Activated CD8-positive, alpha-beta memory T cell treated with anti-CD3 and anti-CD28 coated beads for 48 hours (primary cell): Measurements from ENCODE around the gene PLXNA2.

Experiments used
- DNase-seq, 3 experiments: peaks; one replicate each; pipeline ENCODE4 v3.0.0-alpha.2; 2020; ENCODE audit warnings: low read depth in 2 of 3, low spot score in 2 of 3

Gene PLXNA2

DNA sequence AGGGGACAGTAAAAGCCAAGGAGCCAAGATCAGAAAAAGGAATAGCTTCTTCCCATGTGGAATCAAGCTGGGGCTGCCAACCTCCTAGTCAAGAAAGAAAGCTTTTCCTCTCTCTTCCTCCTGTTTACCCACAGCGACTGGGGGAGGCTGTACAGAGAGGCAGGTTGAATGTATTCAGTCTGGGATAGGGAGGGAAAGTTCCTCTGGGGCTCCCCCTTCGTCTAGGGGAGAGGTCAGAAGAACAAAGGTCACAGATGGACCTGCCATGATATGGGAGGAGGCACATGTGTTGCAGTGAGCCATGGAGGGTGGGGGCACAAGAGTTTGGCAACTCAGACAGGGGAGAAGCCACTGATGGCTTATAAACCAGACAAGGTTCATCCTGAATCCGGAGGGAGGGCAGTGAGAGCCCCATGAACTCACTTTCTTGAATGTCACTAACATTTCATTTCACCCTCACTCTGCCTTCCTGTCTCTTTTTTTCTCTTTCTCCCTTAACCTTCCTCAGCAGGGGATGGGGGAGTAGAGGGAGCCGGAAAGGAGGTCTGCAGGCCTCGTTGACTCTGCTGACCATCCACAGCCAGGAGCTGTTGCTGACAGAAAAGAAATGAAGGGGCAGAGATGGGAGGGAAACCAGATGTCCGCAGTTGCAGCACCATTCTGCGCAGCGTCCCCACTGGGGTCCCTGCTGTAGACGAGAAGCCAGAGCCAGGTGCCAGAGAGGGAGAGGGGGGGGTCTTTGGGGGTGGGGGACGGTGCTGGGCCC, 61.1 kb downstream of the PLXNA2 start:
- DNase-seq = no peak

DNA sequence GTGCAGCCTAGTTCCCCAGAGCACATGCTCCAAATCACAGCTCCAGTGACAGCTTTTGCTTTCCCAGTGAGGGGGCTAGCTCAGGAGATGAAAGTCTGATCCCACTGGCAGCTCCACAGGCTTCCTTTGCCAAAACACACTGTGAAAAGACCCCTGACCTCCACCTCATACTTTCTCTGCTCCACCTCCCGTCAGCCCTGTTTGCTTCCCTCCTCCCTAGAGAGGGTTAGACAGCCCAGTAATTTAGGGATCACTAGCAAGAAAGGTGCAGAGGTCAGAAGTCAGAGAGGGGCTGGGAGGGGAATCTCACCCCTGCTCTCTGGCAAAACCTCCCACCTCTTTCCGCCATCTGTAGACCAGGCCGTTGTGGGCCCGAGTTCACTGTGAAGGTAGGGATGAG, 62.8 kb downstream of the PLXNA2 start:
- DNase-seq = no peak

DNA sequence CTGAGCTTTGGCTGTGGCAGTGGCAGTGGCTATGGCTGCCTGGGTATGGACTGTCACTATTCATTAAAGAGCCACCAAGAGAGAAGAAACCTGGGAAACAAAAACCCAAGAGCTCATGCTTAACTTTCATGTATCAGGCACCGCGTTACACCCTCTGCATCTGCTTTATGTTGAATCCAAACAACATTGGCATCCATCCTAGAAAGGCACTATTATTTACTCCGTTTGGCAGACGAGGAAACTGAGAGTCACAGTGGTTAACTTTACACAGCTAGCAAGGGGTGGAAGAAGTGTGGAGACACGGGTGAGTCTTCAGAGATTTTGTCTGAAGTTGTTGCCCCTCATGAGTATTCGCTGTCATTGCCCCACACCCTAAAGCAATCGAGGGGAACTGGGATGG, 63.8 kb downstream of the PLXNA2 start:
- DNase-seq = no peak

DNA sequence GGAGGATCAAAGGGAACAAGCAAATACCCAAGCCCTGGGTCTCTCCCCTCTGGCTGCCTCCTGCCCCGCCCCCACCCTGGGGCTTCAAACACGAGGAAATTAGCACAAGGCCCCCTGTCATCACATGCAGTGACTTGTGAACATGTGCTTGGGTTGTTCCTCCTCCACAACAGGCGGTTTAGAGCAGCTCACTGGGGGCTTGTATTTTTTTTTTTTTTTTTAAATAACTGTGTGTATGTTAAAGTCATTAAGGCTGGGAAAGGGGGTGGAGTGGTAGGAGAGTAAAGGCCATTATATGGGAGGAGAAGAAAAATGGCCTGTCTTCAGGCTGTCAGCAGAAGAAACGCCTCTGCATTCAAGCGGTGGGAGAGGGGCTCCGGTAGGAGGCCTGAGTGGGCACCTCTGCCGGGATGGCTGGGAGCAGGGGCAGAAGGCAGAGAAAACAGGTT, 64.2 kb downstream of the PLXNA2 start:
- DNase-seq = no peak

DNA sequence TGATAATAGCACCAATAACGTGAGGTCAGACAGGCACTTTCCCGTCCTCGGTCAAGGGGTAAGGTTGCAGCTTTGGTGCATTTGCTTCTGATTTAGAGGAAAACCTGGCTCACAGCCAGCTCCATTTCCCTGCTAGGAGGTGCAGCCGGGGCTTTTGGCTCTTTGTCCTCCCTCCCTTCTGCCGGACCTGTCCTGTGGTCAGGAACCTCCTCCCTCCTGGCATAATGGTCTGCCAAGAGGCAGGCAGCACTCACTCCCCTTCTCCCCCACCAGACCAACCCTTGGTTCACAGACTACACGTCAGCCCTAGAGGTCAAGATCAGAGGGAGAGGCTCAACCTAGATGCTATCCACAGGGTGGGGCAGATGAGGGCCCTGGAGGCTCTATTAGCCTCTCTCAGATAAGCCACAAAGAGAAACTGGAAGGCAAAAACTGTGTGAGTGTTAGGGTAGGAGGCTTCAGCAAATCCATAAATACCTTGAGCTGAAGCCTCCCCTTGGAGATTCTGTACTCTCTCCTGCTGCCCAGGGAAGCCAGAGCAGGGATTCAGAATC, 64.8 kb downstream of the PLXNA2 start:
- DNase-seq = no peak

DNA sequence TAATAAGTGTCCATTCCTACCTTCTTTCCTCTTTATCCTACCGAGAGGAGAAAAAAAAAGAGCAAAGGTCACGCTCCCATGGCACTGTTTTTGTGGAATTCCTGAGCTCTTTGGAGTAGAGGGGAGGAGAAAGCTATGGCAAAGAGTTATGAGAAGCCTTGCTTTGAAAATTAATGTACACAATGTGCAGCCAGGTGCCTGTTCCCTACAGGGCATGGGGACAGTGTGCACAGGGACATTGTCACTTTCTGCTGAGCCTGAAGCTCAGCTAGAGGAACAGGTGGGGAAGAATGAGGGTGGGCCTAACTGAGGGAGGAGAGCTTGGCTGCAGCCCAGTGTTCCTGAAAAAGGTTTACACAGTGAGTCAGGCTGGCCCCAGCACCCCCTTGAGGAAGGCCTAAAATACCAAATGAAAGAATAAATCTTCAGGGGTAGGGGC, 66.1 kb downstream of the PLXNA2 start:
- DNase-seq = no peak

DNA sequence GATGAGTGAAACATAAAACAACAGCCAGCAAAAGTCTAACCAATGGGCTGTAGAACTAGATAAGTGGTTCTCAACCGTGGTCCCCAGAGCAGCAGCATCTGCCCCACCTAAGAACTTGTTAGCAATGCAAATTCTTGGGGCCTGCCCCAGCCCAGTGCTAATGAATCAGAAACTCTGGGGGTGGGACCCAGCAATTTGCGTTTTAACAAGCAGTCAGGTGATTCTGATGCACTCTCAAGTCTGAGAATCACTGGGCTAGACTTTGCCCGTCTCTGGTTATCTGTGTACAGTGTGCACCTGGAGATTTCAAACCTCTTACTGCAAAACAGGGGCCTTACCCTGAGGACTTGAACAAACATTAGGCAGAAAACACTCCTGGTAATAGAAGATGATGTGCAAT, 66.5 kb downstream of the PLXNA2 start:
- no peak for DNase-seq

DNA sequence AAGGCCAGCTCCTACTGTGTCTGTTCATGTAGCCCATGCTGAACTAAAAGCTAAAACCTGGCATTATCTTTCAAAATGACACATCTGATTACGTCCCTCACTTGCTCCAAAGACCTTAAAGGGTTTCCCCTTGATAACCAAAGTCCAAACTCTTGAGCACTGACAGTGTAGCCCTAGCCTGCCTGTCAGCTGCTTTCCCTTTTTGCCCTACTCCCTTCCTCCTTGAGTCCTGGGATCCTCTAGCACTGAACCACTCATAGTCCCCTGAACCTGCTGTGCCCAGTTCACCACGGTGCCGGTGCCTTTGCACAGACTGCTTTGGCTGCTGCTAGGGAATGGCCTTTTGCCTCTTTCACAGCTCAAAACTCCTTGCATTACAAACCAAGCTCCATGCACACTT, 67.5 kb downstream of the PLXNA2 start:
- DNase-seq = no peak

DNA sequence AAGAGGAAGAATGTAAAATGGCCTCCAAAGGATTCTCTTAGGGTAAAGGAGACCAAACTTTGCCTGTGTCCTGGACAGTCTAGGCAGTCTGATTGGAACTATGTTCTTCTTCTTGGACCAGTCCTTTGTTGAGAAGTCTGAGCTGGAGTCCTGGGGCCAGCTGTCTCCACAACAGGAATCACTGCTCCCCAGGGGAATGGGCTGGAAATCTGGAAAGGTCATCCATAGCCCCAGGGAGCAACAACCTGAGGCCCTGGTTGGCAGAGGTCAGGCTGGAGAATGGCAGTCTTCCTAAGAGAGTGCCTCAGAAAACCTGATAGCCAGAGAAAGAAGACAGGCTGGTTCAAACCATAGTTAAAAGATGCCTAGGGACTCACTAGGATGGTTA, 68.7 kb downstream of the PLXNA2 start:
- no peak for DNase-seq

DNA sequence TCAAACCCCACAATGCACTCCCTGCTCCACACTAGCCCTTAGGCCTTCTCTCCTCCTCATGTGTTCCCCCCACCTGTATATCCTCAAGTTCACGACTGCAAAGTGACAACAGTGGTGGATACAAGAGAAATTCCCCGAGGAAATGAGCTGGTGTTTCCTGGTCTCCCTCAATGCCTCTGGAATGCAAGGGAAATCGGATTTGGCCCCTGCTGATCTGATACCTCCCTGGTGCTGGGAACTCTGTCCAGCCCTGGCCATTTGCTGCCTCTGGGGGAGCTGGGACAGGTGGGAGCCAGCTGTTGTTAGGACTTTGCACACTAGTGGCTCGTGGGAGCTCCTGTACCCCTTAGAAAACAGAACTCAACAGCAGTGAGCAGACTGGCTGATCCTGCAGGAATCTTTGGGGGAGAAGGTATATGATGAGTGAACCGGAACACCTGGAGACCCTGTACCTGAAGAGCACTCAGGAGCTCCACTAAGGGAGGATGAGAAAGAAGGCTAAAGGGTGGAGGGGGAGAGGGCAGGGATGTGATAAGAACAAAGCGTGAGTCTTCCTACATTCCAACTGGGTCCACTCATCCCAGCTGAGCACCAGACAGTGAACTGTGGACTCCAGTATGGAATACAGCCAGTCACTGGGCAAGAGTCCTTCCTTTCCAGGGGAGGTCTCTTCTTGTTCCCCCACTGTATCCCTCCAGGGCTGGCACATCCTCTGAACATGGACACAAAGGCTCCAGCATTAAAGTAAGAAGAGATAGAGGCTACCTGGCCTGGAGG, 69.3 kb downstream of the PLXNA2 start:
- DNase-seq = no peak

DNA sequence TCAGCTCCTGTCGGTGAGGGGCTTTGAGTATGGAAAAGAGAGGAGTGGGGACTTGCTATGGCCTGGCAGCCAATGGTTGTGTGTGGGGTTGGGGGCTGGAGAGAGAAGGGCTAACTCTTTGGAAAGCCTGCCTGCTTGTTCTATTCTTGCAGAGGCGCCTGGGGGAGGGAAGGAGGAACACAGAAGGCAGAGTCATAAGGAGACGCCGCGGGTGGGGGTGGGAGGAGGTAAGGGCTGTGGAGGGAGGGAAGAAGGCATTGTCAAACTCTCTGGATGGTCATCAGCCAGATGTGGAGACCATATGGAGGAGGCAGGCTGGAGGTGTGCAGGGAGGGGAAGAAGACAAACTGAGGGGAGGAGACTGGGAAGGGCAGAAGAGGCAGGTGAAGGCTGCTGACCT, 70.0 kb downstream of the PLXNA2 start:
- no peak for DNase-seq

DNA sequence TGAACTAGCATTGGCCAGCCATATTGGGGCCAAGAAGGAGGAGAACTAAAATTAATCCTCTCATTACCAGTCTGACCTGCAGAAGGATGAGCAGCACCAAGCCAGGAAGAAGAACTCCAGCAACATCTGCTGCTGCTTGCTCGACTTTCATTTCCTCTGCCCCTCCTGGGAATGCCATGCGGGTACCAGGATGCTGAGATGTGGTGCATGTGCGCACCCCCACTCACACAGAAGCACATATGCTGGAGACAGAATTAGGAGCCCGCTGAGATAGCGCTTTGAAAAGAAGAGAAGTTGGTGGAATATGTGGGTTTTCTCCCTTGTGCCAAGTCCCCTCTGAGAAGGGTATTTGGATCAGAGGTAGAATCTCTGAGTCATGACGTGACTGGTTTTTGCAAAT, 70.4 kb downstream of the PLXNA2 start:
- no peak for DNase-seq

DNA sequence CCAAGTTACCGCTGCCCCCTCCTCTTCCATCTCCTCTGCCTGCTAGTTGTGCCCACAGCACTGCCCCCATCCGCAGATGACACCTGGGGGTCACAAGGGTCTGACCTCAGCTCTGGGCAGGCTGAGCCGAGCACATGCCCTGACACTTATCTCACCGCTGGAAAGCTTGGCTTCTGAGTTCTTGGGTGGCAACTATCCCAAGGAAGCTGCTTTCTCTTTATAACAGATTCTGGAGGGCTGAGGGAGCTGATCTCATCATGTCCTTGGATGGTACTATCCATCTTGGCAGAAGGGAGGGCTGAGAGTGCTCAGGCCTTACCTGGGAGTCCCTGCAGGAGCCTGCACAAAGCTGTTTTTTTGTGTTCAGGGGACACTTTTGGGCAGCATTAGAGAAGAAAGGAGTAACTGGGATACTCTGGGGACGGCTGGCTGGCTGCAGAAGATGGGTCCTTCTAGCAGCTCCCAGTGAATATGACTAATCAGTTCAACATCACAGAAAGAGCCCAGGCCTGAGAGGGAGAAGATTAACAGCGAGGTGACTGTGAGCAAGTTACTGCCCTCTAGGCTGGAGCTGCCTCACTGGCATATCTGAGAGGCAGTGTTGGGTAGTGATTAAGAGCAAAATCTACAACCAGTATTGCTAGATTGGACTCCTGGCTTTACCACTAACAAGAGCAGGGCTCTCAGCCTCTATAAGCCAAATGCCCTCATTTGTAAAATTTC, 71.6 kb downstream of the PLXNA2 start:
- no peak for DNase-seq

DNA sequence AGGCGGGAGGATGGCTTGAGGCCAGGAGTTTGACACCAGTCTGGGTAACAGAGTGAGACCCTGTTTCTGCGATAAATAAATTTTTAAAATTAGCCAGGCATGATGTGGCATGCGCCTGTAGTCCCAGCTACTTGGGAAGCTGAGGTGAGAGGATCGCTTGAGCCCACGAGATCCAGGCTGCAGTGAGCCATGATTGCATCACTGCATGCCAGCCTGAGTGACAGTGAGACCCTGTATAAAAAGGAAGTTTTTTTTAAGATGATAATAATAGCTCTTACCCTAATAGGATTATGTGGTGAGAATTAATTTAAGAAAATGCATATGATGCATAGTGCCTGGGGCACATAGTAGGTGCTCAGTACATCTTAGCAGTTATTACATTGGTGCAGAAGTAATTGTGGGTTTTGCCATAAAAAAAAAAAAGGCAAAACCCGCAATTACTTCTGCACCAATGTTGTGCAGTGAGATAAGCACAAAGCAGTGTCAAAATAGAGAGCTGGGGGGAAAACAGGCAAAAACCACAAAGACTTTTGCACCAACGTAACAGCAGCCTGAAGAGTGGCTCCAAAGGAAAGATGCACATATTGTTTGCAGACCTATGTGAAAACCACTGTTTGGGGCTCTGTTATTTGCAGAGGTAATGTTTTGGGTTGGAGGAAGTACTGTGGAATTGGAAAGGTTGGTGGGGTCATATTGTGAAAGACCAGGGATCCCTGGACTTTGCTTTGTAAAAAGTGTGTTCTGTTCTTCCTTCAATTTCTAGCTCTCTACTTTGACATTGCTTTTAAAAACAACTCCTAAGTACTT, 72.4 kb downstream of the PLXNA2 start:
- DNase-seq = no peak

DNA sequence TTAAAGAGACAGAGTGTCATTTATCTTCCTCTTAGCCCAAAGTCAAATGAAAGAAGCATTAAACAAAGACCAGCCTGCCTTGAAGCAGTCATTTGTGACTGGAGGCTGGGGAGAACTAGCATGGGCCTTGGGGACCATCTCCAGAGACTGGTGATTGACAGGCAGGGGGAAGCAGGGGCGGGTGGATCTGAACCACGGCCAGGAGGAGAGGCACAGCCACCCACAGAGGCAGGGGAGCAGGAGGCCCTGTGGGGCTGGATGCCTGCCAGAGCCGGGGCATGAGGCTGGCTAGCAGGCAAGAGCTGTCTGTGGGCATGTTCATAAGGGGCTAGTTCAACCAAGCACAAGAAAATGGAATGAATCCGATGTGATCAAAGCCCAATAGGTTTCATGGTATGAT, 73.9 kb downstream of the PLXNA2 start:
- DNase-seq = no peak

DNA sequence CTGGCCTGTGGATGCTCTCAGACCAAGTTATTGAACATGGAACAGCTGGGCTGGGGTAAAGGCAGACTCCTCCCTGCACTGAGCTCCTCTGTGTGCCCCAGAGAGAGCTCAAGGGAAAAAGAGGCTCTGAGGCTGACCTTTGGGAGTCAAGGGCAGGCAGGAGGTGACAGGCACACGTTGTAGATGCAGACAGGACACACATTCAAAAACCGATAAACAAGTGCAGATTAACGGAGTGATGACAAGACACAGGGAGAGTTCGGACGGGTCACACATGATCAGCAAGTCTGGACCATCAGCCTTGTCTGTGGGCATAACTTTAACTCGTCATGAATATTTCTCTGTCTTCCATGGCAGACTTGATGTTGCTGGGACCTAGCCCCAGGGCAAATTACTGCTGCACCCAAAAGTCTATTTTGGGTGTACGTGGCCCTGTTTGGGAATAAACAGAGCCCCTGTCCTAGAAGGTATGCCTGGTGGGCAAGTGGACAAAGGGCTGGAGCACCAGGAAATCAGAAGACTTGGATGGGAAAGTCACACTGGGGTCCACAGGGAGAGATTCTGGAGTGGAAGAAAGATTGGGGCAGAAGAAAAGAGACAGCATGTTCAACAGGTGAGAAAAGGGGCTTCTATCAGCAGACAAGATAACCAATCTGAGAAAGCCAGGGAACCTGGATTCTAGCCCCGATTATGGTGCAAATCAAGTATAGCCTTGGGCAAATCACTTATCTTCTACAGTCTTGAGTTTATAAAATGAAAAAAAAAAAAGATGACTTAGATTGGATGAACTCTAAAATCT, 74.9 kb downstream of the PLXNA2 start:
- DNase-seq = no peak

DNA sequence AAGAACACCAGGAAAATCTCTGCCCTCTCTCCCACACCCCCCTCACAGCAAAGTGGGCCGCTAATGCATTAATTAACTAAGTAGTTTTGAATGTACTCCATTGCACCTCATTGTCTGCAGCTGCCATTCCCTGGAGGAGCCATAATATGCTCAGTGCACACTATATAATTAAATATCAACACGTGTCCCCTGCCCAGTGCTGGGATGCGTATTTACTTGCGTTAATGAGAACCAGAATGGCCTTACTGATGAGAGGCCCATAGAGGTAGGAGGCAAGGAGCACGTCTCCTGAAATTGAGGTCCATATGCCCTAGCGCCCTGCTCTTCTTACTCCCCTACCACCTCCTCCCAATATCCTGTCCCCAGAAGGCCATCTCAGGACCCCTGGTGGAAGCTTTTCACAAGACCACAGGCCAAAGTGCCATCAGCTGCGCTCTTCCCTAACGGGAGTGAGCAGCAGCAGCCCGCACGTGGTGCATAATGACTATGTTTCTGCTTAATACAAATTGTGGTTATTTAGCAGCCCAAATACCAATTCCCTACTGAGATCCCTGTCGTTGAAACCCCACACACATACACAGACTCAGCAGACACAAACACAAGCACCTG, 76.8 kb downstream of the PLXNA2 start:
- no peak for DNase-seq

DNA sequence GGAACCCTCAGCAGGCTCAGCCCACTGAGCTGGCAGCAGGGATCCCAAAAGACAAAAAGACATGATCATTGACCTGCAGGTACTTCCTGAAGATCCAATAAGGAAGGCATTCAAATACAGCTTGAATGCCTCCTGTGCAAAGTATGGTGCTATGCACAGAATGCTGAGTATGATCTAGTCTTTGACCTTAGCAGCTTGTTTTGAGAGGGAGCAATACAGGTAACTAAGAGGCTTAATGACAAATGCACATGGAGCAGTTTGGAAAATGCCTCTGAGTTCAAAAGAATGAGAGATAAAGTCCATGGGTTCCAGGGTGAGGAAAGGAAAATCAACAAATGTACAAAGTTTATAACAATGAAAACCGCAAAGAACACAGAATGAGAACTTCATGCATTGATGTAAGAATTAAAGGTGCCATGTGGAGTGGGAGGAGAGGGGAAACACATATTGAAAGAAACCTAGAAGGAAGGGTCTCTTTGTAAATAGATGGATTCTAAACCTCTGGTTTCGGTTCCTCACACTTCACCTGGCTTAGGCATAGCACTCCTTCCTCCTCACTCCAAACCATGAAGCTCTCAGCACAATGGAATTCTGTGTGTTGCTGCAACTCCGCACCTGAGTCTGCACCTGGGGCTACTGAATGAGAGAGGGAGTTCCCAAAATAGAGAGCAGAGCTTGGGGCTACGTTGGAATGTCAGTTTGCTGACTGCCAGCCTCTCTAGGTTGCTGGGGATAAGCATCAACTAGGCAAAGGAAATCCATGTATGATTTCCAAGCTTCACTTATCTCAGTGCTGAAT, 77.6 kb downstream of the PLXNA2 start:
- no peak for DNase-seq

DNA sequence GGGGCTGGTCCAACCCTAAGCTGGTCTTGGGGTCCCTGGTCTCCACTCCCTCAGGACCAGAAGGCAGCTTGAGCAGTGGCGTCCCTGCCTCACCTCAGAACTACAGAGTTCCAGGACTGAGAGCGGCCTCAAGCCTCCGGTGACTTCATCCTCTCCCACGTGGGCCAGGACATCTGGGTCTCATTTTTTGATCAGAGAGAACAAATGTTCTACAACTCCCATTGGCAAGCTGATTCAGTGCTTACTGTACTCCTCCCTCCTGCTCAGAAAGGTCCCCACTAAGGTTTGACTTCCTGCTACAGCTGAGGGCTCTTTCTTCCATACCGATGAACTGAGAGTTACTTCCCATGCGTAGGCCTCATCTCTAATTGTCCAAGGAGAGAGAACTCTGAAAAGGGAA, 78.5 kb downstream of the PLXNA2 start:
- no peak for DNase-seq
